HepG2 (cell line): ENCODE results near the gene NECAB2. TPM values are rescaled to one million over a fixed set of nuclear protein-coding genes. Genes with fewer than 3 reads are reported as not detected.

Experiments
- GLI4 ChIP-seq: sonication (generic); formaldehyde crosslinking; IDR thresholded peaks from 2 replicates; pipeline ENCODE4 v1.5.1; 2020; ENCODE audit warnings: missing genetic modification reagents, mild to moderate bottlenecking, moderate library complexity, borderline replicate concordance
- JARID2 ChIP-seq: sonication (generic); formaldehyde crosslinking; IDR thresholded peaks from 2 replicates; pipeline ENCODE4 v1.8.1; 2023; ENCODE audit warnings: missing genetic modification reagents, inconsistent platforms; ENCODE audit not compliant: insufficient replicate concordance
- MYNN ChIP-seq: sonication (generic); formaldehyde crosslinking; IDR thresholded peaks from 2 replicates; pipeline ENCODE4 v1.4.0; 2020; ENCODE audit warnings: mild to moderate bottlenecking, low read depth, missing genetic modification reagents
- NR2F6 ChIP-seq, 2 experiments: IDR thresholded peaks; 2 replicates each; pipeline ENCODE4 v1.6.1; 2016; ENCODE audit warnings: antibody characterized with exemption in 1 of 2, mild to moderate bottlenecking in 1 of 2
- REL ChIP-seq: sonication (generic); formaldehyde crosslinking; conservative IDR thresholded peaks from 2 replicates; pipeline ENCODE4 v1.8.0; 2022; ENCODE audit warnings: mild to moderate bottlenecking, missing genetic modification reagents, moderate library complexity
- ZNF317 ChIP-seq: sonication (generic); formaldehyde crosslinking; IDR thresholded peaks from 2 replicates; pipeline ENCODE4 v1.5.0; 2020; ENCODE audit warnings: mild to moderate bottlenecking, missing genetic modification reagents
- ZNF746 ChIP-seq: sonication (generic); formaldehyde crosslinking; IDR thresholded peaks from 2 replicates; pipeline ENCODE4 v1.8.0; 2022; ENCODE audit warnings: mild to moderate bottlenecking, missing genetic modification reagents
- ZNF772 ChIP-seq: sonication (generic); formaldehyde crosslinking; IDR thresholded peaks from 2 replicates; pipeline ENCODE4 v1.5.0; 2020; ENCODE audit warnings: mild to moderate bottlenecking, missing genetic modification reagents
- ZNF781 ChIP-seq: sonication (generic); formaldehyde crosslinking; IDR thresholded peaks from 2 replicates; pipeline ENCODE4 v1.5.1; 2020; ENCODE audit warnings: borderline replicate concordance, mild to moderate bottlenecking, missing genetic modification reagents; ENCODE audit errors: not compliant biosample characterization
- ZNF792 ChIP-seq: IDR thresholded peaks from 2 replicates; pipeline ENCODE4 v1.6.1; 2016
- ZNF883 ChIP-seq: sonication (generic); formaldehyde crosslinking; IDR thresholded peaks from 2 replicates; pipeline ENCODE4 v1.5.1; 2020; ENCODE audit warnings: mild to moderate bottlenecking, missing genetic modification reagents; ENCODE audit errors: not compliant biosample characterization
- ZSCAN12 ChIP-seq: sonication (generic); formaldehyde crosslinking; IDR thresholded peaks from 2 replicates; pipeline ENCODE4 v1.9.0; 2021; ENCODE audit warnings: mild to moderate bottlenecking, missing genetic modification reagents
- ZSCAN9 ChIP-seq: IDR thresholded peaks from 2 replicates; pipeline ENCODE4 v1.6.1; 2016; ENCODE audit warnings: borderline replicate concordance
- polyA plus RNA-seq, 8 experiments: library from polyadenylated mRNA; depleted of rRNA in 3 of 8; stranded (reverse) in 7 of 8; unstranded in 1 of 8; fragments of >200 nt; fragmentation: Illumina TruSeq in 4 of 8; extraction: Trizol in 4 of 8; gene quantifications; 2 replicates each; pipeline versions ENCODE4 v1.2.1 to v1.2.3, GENCODE V29; 2011 to 2016; ENCODE audit warnings: low read depth in 4 of 8, missing spikeins in 1 of 8, mixed read lengths in 1 of 8; ENCODE audit not compliant: insufficient read depth in 1 of 8
- total RNA-seq, 5 experiments: library from RNA; depleted of rRNA; stranded (reverse); fragments of >200 nt; fragmentation: Illumina TruSeq; extraction: Trizol; gene quantifications; 2 replicates each; pipeline ENCODE4 v1.2.3, GENCODE V29; 2016; ENCODE audit warnings: low read depth in 1 of 5
- TF ChIP-seq, protein P1 (sequence below): sonication (generic); formaldehyde crosslinking; IDR thresholded peaks from 2 replicates; pipeline ENCODE4 v1.5.1; 2020; ENCODE audit warnings: missing genetic modification reagents, mild to moderate bottlenecking, borderline replicate concordance
- TF ChIP-seq, protein P2 (sequence below): sonication (generic); formaldehyde crosslinking; IDR thresholded peaks from 2 replicates; pipeline ENCODE4 v1.8.0; 2022; ENCODE audit warnings: mild to moderate bottlenecking, missing genetic modification reagents
- TF ChIP-seq, protein P3 (sequence below), 2 experiments: fragments of 450-650 bp in 1 of 2; sonication (generic) in 1 of 2; formaldehyde crosslinking; IDR thresholded peaks; 2 replicates each; pipeline versions ENCODE4 v1.5.0 to v1.8.0; 2020 to 2022; ENCODE audit warnings: mild to moderate bottlenecking in 1 of 2, missing genetic modification reagents in 1 of 2
- TF ChIP-seq, protein P4 (sequence below): sonication (generic); formaldehyde crosslinking; IDR thresholded peaks from 2 replicates; pipeline ENCODE4 v1.9.0; 2022; ENCODE audit warnings: low read depth, missing genetic modification reagents
- TF ChIP-seq, protein P5 (sequence below), 2 experiments: sonication (generic) in 1 of 2; formaldehyde crosslinking in 1 of 2; IDR thresholded peaks; 2 replicates each; pipeline versions ENCODE4 v1.5.1 to v1.6.1; 2011 to 2020; ENCODE audit warnings: borderline replicate concordance in 1 of 2, low read depth in 1 of 2, low read length in 1 of 2, mild to moderate bottlenecking in 1 of 2, missing genetic modification reagents in 1 of 2, moderate library complexity in 1 of 2
- TF ChIP-seq, protein P6 (sequence below): sonication (generic); formaldehyde crosslinking; conservative IDR thresholded peaks from 2 replicates; pipeline ENCODE4 v1.4.0; 2020; ENCODE audit warnings: missing genetic modification reagents

NECAB2 gene
- total and polyA plus RNA-seq, 2 of the 13 experiments (the other 11 are each of a cell fraction or from before 2014, with no cell fraction given) = 0.21 to 0.49 TPM

DNA sequence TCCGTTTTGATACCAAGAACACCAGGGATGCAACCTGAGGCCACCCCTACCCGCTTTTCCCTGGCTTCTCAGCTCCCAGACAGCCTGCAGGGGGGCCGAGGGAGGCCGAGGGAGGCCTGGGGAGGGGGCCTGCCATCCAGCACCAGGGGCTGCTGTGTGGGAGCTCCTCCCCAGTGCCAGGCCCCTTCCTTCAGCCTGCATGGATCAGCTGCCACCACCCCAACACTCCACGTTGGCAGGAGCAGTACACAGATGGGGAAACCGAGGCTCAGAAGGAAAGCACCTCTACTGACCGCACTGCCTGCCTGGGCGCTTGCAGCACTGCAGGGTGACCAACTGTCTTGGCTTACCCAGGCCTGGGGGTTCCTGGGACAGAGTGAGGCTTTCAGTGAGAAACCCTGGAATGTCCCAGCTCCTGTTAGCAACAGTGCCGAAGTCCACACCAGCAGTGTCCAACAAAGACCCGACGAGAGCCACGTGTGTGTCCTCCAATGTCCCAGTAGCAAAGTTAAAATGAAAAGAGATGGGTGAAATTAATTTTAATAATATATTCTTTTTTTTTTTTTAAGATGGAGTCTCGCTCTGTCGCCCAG lies 20.3 kb upstream of the NECAB2 start (continued):
- TF ChIP-seq, protein P1, sequence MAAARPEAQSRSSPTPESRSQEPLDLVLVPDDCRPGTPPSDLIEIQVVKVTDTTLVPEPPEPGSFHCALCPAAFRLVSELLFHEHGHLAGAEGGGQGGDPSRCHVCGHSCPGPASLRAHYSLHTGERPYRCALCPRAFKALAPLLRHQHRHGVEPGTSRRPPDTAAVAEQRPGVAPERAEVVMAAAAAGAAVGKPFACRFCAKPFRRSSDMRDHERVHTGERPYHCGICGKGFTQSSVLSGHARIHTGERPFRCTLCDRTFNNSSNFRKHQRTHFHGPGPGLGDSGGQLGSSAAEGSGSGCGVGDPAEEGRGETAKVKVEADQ (CRISPR knock-in tag) = no peak
- no peak for TF ChIP-seq ZNF746 (CRISPR knock-in tag)
- TF ChIP-seq, protein P2, sequence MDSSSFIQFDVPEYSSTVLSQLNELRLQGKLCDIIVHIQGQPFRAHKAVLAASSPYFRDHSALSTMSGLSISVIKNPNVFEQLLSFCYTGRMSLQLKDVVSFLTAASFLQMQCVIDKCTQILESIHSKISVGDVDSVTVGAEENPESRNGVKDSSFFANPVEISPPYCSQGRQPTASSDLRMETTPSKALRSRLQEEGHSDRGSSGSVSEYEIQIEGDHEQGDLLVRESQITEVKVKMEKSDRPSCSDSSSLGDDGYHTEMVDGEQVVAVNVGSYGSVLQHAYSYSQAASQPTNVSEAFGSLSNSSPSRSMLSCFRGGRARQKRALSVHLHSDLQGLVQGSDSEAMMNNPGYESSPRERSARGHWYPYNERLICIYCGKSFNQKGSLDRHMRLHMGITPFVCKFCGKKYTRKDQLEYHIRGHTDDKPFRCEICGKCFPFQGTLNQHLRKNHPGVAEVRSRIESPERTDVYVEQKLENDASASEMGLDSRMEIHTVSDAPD (CRISPR knock-in tag) = no peak
- no peak for TF ChIP-seq ZSCAN12 (CRISPR knock-in tag)
- no peak for TF ChIP-seq ZNF772 (CRISPR knock-in tag)
- no peak for TF ChIP-seq JARID2 (CRISPR knock-in tag)
- TF ChIP-seq ZNF781 (CRISPR knock-in tag) = no peak
- no peak for TF ChIP-seq ZSCAN9 (CRISPR knock-in tag)
- TF ChIP-seq, protein P3, sequence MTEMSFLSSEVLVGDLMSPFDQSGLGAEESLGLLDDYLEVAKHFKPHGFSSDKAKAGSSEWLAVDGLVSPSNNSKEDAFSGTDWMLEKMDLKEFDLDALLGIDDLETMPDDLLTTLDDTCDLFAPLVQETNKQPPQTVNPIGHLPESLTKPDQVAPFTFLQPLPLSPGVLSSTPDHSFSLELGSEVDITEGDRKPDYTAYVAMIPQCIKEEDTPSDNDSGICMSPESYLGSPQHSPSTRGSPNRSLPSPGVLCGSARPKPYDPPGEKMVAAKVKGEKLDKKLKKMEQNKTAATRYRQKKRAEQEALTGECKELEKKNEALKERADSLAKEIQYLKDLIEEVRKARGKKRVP (CRISPR knock-in tag; IDR thresholded peaks at IDR 0.05) = no peak
- TF ChIP-seq NR2F6 (IDR thresholded peaks at IDR 0.05) = no peak
- no peak; the same call in 1 of the 2 replicates for TF ChIP-seq NR2F6 (CRISPR knock-in tag; IDR thresholded peaks at IDR 0.05)
- TF ChIP-seq, protein P4, sequence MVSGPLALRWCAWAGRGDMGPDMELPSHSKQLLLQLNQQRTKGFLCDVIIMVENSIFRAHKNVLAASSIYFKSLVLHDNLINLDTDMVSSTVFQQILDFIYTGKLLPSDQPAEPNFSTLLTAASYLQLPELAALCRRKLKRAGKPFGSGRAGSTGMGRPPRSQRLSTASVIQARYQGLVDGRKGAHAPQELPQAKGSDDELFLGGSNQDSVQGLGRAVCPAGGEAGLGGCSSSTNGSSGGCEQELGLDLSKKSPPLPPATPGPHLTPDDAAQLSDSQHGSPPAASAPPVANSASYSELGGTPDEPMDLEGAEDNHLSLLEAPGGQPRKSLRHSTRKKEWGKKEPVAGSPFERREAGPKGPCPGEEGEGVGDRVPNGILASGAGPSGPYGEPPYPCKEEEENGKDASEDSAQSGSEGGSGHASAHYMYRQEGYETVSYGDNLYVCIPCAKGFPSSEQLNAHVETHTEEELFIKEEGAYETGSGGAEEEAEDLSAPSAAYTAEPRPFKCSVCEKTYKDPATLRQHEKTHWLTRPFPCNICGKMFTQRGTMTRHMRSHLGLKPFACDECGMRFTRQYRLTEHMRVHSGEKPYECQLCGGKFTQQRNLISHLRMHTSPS (CRISPR knock-in tag) = no peak
- TF ChIP-seq MYNN (CRISPR knock-in tag) = no peak
- no peak for TF ChIP-seq ZNF883 (CRISPR knock-in tag)
- TF ChIP-seq, protein P5, sequence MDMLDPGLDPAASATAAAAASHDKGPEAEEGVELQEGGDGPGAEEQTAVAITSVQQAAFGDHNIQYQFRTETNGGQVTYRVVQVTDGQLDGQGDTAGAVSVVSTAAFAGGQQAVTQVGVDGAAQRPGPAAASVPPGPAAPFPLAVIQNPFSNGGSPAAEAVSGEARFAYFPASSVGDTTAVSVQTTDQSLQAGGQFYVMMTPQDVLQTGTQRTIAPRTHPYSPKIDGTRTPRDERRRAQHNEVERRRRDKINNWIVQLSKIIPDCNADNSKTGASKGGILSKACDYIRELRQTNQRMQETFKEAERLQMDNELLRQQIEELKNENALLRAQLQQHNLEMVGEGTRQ (IDR thresholded peaks at IDR 0.05; ENCODE audit: low read depth, low read length) = no peak
- TF ChIP-seq, protein P5 (CRISPR knock-in tag; IDR thresholded peaks at IDR 0.05; ENCODE audit: borderline replicate concordance) = no peak
- TF ChIP-seq ZNF792 (CRISPR knock-in tag) = no peak
- TF ChIP-seq, protein P6, sequence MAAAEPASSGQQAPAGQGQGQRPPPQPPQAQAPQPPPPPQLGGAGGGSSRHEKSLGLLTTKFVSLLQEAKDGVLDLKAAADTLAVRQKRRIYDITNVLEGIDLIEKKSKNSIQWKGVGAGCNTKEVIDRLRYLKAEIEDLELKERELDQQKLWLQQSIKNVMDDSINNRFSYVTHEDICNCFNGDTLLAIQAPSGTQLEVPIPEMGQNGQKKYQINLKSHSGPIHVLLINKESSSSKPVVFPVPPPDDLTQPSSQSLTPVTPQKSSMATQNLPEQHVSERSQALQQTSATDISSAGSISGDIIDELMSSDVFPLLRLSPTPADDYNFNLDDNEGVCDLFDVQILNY = no peak
- TF ChIP-seq GLI4 (CRISPR knock-in tag) = no peak
- no peak for TF ChIP-seq ZNF317 (CRISPR knock-in tag)
- TF ChIP-seq REL (CRISPR knock-in tag) = no peak
